GM06990 (cell line): ENCODE results near the gene STH.

Source experiments
- DNase-seq: peaks from one replicate; pipeline ENCODE4 v3.0.0-alpha.2; 2011; ENCODE audit not compliant: insufficient read length; ENCODE audit errors: extremely low read depth
- H3K27me3 ChIP-seq: replicated peaks from 2 replicates; pipeline ENCODE4 v1.6.0; 2011; ENCODE audit warnings: low read length; ENCODE audit not compliant: control insufficient read depth, insufficient read depth
- H3K36me3 ChIP-seq: 2 replicates; pipeline ENCODE4 v1.5.1; 2011; ENCODE audit warnings: low read length; ENCODE audit not compliant: control insufficient read depth, insufficient read depth
- H3K4me3 ChIP-seq: replicated peaks from 2 replicates; pipeline ENCODE4 v1.5.1; 2011; ENCODE audit warnings: low read depth, mild to moderate bottlenecking, control low read depth, low read length
- TF ChIP-seq, protein P1 (sequence below): IDR thresholded peaks from 2 replicates; pipeline ENCODE4 v1.5.1; 2011; ENCODE audit warnings: low read length, control low read depth, mild to moderate bottlenecking, inconsistent platforms; ENCODE audit not compliant: insufficient read depth, poor library complexity, severe bottlenecking

STH gene

DNA sequence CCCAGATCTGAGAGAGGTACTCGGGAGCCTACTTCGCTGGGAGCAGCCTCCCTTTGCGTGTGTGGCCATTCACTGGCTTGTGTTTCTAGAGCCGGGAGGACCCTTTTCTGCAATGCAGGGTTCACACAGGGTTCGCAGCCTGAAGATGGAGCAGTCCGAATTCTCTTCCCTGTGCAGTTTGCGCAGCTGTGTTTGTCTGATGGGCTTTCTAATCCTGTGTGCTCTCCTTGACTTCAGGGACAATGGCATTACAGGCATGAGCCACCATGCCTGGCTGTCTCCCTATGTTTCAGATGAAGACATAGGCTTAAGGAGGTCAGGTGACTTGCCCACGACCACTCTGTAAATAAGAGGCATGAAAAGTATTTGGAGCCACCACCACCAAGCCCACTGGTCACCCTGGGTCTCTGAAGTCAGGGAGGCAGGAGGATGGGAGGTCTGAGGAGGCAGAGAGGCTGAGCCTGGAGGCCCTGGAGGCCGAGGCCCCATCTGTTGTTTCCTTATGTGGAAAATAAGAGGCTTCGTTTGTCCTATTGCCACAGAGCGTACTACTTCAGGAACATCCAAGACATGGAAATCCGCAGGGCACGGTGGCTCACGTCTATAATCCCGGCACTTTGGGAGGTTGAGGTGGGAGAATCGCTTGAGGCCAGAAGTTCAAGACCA is 5.0 kb upstream of the STH start:
- TF ChIP-seq, protein P1, sequence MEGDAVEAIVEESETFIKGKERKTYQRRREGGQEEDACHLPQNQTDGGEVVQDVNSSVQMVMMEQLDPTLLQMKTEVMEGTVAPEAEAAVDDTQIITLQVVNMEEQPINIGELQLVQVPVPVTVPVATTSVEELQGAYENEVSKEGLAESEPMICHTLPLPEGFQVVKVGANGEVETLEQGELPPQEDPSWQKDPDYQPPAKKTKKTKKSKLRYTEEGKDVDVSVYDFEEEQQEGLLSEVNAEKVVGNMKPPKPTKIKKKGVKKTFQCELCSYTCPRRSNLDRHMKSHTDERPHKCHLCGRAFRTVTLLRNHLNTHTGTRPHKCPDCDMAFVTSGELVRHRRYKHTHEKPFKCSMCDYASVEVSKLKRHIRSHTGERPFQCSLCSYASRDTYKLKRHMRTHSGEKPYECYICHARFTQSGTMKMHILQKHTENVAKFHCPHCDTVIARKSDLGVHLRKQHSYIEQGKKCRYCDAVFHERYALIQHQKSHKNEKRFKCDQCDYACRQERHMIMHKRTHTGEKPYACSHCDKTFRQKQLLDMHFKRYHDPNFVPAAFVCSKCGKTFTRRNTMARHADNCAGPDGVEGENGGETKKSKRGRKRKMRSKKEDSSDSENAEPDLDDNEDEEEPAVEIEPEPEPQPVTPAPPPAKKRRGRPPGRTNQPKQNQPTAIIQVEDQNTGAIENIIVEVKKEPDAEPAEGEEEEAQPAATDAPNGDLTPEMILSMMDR: no peak
- no peaks in the 10 kb centered on the region for H3K27me3 ChIP-seq
- DNase-seq: no peak
- no peaks in the 10 kb centered on the region for H3K36me3 ChIP-seq
- H3K4me3 ChIP-seq: no peak overlapping the region

- Histone ChIP-seq H3K27me3 (no peaks in the 10 kb centered on the region), H3K4me3 (no peak overlapping the region), H3K36me3 (no peaks in the 10 kb centered on the region)
- no peak for DNase-seq
- TF ChIP-seq, protein P1: no peak
These were observed 4.1 kb upstream of the STH start for GRCh38 chr17:45994987-45995386.

GRCh38 chr17:45995627-45996270 is 3.3 kb upstream of the STH start:
- DNase-seq: no peak
- no peak overlapping the region for H3K4me3 ChIP-seq
- no peaks in the 10 kb centered on the region for H3K27me3 ChIP-seq
- TF ChIP-seq, protein P1: no peak
- no peaks in the 10 kb centered on the region for H3K36me3 ChIP-seq

- H3K27me3 ChIP-seq: no peaks in the 10 kb centered on the region
- TF ChIP-seq, protein P1: no peak
- DNase-seq: no peak
- no peaks in the 10 kb centered on the region for H3K36me3 ChIP-seq
- no peak overlapping the region for H3K4me3 ChIP-seq
These were observed 2.6 kb upstream of the STH start for GRCh38 chr17:45996282-45996937.

- Histone ChIP-seq H3K27me3 (no peaks in the 10 kb centered on the region), H3K4me3 (no peak overlapping the region), H3K36me3 (no peaks in the 10 kb centered on the region)
- no peak for DNase-seq
- TF ChIP-seq, protein P1: no peak
These were observed 1.9 kb upstream of the STH start for GRCh38 chr17:45997166-45997565.
